ENCODE results near the gene SRGAP1. TPM values are rescaled to one million over a fixed set of nuclear protein-coding genes. Genes with fewer than 3 reads are reported as not detected.

SRGAP1 gene
- total RNA-seq, 6 donors from 2014 or later, result 4.7 to 36.7 (median 14.0) TPM

DNA sequence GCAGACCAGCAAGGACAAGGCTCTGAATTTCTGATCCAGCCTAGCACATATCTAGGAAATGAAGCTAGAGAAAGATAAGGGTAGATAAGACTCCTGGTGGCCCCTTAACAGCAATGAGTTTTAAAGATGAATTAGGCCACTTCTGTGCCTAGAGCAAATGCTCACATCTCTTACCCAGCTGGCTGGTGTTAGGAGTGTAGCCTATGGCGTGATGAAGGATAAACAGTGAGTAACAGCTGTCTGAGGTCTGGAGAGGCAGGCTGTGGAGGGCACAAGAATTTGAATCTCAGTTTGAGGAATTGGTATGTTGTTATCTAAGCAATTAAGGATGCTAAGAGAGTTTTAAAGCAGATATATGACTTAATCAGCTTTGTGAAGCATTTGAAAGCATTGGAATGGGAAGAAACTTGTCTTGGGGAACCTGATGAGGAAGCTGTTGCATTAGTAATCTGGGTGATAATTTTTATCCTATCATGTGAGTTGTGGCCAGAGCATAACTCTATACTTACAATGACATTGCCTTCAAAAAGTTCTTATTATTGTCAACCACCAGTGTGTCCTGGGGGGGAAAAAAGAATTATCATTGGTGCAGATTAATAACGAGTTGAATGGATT is 161.8 kb downstream of the SRGAP1 start:
- 86 to 88% methylated on average over 2 of the region's 2 CpGs for WGBS, 2 donors
- no peaks in the 10 kb centered on the region for H3K27me3 ChIP-seq
- H3K4me1 ChIP-seq, result peaks cover 0 to 5% (median 0%) of the 10 kb centered on the region in 4 donors
- no peak for DNase-seq
- H3K9me3 ChIP-seq, result no peaks in the 10 kb centered on the region
- no peaks in the 10 kb centered on the region for H3K36me3 ChIP-seq
- H3K27ac ChIP-seq, result no peak overlapping the region
- TF ChIP-seq EP300 (IDR thresholded peaks at IDR 0.05) (no peak), POLR2AphosphoS5 (IDR thresholded peaks at IDR 0.05) (no peak), POLR2A (IDR thresholded peaks at IDR 0.05) (no peak)
- TF ChIP-seq, protein P1, sequence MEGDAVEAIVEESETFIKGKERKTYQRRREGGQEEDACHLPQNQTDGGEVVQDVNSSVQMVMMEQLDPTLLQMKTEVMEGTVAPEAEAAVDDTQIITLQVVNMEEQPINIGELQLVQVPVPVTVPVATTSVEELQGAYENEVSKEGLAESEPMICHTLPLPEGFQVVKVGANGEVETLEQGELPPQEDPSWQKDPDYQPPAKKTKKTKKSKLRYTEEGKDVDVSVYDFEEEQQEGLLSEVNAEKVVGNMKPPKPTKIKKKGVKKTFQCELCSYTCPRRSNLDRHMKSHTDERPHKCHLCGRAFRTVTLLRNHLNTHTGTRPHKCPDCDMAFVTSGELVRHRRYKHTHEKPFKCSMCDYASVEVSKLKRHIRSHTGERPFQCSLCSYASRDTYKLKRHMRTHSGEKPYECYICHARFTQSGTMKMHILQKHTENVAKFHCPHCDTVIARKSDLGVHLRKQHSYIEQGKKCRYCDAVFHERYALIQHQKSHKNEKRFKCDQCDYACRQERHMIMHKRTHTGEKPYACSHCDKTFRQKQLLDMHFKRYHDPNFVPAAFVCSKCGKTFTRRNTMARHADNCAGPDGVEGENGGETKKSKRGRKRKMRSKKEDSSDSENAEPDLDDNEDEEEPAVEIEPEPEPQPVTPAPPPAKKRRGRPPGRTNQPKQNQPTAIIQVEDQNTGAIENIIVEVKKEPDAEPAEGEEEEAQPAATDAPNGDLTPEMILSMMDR (IDR thresholded peaks at IDR 0.05), result no peak
- no peak for ATAC-seq (ENCODE audit: low FRiP score in 2 of 2)
- no peak overlapping the region for H3K4me3 ChIP-seq

DNA sequence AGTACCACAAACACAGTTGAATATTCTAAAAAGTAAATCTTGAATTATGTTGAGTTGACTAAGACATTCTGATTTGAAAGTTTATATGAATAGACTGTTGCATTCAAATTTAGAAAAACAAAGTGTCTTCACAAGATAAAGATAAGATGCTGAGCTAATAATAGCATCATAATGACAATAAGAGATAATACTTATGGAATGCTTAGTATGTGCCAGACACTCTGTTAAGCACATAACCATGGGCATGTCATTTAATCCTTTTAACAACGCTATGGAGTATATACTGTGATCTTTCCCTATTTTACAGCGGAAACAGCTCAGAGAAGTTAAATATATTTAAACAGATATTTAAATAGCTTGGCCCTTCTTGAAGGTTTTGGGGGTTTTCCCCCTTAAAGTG is 163.4 kb downstream of the SRGAP1 start:
- Histone ChIP-seq H3K36me3 (no peaks in the 10 kb centered on the region), H3K27ac (no peak overlapping the region), H3K4me3 (no peak overlapping the region), H3K4me1 (peaks cover 0 to 5% (median 0%) of the 10 kb centered on the region in 4 donors), H3K27me3 (no peaks in the 10 kb centered on the region), H3K9me3 (no peaks in the 10 kb centered on the region)
- DNase-seq, result no peak
- TF ChIP-seq EP300 (IDR thresholded peaks at IDR 0.05) (no peak), POLR2A (IDR thresholded peaks at IDR 0.05) (no peak), POLR2AphosphoS5 (IDR thresholded peaks at IDR 0.05) (no peak)
- TF ChIP-seq, protein P1 (IDR thresholded peaks at IDR 0.05), result no peak
- 76 to 90% methylated on average over 2 of the region's 2 CpGs for WGBS, 2 donors
- no peak for ATAC-seq (ENCODE audit: low FRiP score in 2 of 2)

DNA sequence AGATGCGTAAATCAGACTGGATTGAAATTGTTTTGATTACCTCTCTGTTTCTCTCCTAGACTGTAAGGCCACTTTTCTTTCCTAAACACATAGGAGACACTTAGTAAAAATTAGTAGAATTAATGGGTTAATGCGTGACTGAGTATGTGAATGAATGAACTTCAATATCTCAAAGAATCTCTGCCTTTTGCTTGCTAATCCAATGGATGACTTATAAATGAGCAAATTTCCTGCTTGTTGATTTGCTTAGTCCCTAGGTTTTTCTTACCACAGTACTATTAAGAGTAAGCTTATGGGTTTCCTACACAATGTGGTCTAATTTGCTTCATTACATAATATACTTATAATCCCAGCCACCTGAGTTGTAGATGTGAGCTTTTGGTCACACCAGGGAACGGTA is 164.1 kb downstream of the SRGAP1 start:
- H3K9me3 ChIP-seq, result no peaks in the 10 kb centered on the region
- H3K4me3 ChIP-seq, result no peak overlapping the region
- H3K36me3 ChIP-seq, result no peaks in the 10 kb centered on the region
- no peak for DNase-seq
- peaks cover 0 to 5% (median 0%) of the 10 kb centered on the region in 4 donors for H3K4me1 ChIP-seq
- WGBS, 2 donors, result 62 to 64% methylated on average over 3 of the region's 3 CpGs
- H3K27ac ChIP-seq, result no peak overlapping the region
- H3K27me3 ChIP-seq, result no peaks in the 10 kb centered on the region
- ATAC-seq (ENCODE audit: low FRiP score in 2 of 2), result no peak
- TF ChIP-seq EP300 (IDR thresholded peaks at IDR 0.05) (no peak), POLR2A (IDR thresholded peaks at IDR 0.05) (no peak)

DNA sequence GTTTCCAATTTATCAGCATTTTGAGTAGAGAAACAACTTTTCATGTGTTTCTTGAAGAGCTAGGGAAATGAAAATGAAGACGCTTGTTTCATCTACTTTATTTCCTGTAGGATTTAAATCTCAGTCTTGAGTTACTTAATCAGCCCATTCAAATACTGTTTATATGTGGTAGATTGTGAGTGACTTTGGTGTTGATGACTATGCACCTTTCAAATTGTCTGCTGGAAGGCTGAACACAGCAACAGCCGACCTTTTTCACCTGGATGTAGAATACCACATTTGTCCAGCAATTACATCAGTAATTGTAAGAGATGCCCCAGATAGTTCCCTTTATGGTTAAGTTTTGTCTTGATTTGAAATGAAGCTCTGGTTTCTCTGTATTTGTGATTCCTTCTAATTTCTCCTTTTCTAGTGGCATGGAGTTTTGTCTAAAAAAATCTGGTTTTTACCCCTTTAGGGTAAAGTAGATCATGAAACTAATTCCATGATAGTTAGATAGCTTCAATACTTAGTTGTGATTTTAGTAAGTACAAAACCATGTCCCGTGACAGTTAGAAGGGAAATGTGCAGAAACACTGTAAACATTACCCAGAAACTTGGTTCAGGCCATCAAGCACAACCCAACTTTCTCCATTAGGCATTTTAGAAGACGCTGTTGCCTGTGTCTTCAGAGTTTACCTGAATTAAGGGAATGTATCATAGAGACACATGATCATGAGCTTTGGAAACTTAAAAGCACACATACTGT is 165.0 kb downstream of the SRGAP1 start:
- Histone ChIP-seq H3K27ac (no peak overlapping the region), H3K4me3 (no peak overlapping the region), H3K36me3 (no peaks in the 10 kb centered on the region), H3K9me3 (no peaks in the 10 kb centered on the region), H3K4me1 (peaks cover 0 to 5% (median 0%) of the 10 kb centered on the region in 4 donors), H3K27me3 (no peaks in the 10 kb centered on the region)
- whole genome bisulfite sequencing, 2 donors, result 87 to 90% methylated on average over 4 of the region's 4 CpGs
- DNase-seq (no peak), ATAC-seq (ENCODE audit: low FRiP score in 2 of 2) (no peak)
- TF ChIP-seq, protein P1 (IDR thresholded peaks at IDR 0.05), result no peak

DNA sequence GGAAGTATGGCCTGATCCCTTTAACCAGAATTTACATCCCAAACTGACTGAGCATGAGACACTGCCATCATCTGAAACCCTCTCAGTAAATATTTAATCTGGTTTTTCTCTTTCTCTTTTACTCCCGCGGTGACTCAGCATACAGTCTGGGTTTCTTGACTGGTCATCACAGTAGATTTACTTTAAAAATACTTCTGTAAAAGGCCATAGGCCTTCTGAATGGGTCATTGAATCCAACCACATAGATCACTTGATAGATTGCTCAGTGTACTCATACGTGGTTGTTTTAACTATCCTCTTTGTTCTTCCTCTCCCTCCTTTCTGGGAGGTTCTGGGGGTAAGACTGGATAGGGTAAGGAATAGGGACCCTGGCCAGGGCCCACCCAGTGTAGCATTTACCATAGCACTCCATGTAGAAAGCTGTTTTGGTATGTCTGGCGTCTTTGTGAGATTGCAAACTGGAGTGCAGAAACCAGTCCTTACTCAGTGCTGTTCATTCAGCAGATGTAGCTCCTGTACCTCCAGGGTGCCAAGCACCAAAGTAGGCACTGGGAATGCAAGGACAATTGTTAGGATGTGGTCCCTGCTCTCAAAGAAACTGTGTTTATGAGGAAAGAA is 165.7 kb downstream of the SRGAP1 start:
- DNase-seq, result no peak
- Histone ChIP-seq H3K4me1 (peaks cover 0 to 5% (median 0%) of the 10 kb centered on the region in 4 donors), H3K27me3 (no peaks in the 10 kb centered on the region), H3K9me3 (no peaks in the 10 kb centered on the region), H3K27ac (no peak overlapping the region), H3K4me3 (no peak overlapping the region), H3K36me3 (no peaks in the 10 kb centered on the region)
- peak in 1 of 2 donors; percentile 24 for ATAC-seq (ENCODE audit: low FRiP score in 2 of 2)
- TF ChIP-seq, protein P1 (IDR thresholded peaks at IDR 0.05), result no peak
- no peak for TF ChIP-seq POLR2AphosphoS5 (IDR thresholded peaks at IDR 0.05)
- no peak for TF ChIP-seq POLR2A (IDR thresholded peaks at IDR 0.05)
- no peak for TF ChIP-seq EP300 (IDR thresholded peaks at IDR 0.05)
- 85 to 88% methylated on average over 4 of the region's 4 CpGs for WGBS, 2 donors

Data from upper lobe of left lung (tissue), 6 donors.